Astrocyte (in vitro differentiated cells and primary cell): ENCODE measurements around the gene DCC.

Experiments
- EZH2 ChIP-seq: IDR thresholded peaks from 2 replicates; pipeline ENCODE4 v1.6.1; 2012; ENCODE audit warnings: mild to moderate bottlenecking, low read length, inconsistent platforms; ENCODE audit not compliant: insufficient read depth
- TF ChIP-seq, protein P1 (sequence below): IDR thresholded peaks from 2 replicates; pipeline ENCODE4 v1.5.1; 2011; ENCODE audit warnings: low read depth, mild to moderate bottlenecking, inconsistent platforms, low read length, moderate library complexity; ENCODE audit not compliant: insufficient read depth

DNA sequence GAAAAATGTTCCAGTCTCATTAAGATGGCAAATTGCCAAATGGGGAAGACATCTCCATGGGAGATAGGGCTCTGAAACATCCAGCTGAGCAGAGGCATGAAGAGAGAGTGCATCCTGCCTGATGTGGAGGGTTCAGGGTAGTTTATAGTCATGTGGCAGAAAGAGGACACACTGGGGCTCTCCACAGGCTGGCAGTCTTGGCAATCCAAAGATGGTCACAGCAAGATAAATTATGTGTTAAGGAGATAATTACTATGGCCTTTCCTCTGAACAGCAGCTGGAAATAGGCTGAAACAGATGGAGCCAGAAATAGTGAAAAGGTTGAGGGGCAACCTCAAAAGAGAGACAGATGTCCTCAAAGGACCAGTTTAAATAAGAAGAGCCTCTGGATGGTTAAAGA is 97.2 kb downstream of the DCC start:
- TF ChIP-seq, protein P1, sequence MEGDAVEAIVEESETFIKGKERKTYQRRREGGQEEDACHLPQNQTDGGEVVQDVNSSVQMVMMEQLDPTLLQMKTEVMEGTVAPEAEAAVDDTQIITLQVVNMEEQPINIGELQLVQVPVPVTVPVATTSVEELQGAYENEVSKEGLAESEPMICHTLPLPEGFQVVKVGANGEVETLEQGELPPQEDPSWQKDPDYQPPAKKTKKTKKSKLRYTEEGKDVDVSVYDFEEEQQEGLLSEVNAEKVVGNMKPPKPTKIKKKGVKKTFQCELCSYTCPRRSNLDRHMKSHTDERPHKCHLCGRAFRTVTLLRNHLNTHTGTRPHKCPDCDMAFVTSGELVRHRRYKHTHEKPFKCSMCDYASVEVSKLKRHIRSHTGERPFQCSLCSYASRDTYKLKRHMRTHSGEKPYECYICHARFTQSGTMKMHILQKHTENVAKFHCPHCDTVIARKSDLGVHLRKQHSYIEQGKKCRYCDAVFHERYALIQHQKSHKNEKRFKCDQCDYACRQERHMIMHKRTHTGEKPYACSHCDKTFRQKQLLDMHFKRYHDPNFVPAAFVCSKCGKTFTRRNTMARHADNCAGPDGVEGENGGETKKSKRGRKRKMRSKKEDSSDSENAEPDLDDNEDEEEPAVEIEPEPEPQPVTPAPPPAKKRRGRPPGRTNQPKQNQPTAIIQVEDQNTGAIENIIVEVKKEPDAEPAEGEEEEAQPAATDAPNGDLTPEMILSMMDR, result no peak
- TF ChIP-seq EZH2, result no peak
